ENCODE data around the gene TTC34.

The TTC34 gene

DNA sequence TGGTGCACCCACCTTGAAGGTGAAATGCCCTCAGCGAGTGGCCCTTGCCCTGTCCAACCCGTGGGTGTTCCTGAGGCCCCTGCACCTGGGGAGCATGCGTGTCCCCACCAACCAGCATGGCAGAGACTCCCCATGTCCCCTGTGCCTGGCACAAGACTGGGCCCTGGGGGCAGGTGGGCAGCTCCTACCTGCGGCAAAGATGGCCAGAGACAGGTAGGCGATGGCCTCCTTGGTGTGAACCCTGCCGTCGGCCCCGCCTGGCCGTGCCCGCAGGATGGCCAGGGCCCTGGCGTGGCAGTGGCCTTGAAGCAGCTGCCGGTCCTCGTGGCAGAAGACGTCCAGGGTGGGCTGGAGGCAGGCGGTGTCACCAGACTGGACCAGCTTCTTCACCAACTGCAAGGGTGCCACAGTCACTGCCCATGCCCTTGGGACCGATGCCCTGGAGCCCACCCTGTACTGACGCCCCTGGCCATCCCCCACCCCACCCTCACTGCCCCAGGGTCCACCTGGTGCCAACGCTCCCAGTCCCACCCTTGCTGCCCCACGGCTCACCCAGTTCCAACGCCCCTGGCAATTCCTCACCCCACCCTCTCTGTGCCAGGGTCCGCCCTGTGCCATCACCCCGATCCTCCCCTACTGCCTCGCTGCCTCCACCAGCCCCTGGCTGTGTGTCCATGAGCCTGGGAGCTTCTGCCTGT lies 15.7 kb downstream of the TTC34 start:
- no peak for DNase-seq (ENCODE audit: low read depth)
- H3K4me3 ChIP-seq (ENCODE audit: low read depth, low read length), result no peak overlapping the region
- in situ Hi-C loops (cut with HindIII; ENCODE audit: low sequenced_read_pairs), result no loop called here
- TF ChIP-seq, protein P1, sequence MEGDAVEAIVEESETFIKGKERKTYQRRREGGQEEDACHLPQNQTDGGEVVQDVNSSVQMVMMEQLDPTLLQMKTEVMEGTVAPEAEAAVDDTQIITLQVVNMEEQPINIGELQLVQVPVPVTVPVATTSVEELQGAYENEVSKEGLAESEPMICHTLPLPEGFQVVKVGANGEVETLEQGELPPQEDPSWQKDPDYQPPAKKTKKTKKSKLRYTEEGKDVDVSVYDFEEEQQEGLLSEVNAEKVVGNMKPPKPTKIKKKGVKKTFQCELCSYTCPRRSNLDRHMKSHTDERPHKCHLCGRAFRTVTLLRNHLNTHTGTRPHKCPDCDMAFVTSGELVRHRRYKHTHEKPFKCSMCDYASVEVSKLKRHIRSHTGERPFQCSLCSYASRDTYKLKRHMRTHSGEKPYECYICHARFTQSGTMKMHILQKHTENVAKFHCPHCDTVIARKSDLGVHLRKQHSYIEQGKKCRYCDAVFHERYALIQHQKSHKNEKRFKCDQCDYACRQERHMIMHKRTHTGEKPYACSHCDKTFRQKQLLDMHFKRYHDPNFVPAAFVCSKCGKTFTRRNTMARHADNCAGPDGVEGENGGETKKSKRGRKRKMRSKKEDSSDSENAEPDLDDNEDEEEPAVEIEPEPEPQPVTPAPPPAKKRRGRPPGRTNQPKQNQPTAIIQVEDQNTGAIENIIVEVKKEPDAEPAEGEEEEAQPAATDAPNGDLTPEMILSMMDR (IDR thresholded peaks at IDR 0.05; ENCODE audit: low read depth, low read length, missing control alignments), result no peak

DNA sequence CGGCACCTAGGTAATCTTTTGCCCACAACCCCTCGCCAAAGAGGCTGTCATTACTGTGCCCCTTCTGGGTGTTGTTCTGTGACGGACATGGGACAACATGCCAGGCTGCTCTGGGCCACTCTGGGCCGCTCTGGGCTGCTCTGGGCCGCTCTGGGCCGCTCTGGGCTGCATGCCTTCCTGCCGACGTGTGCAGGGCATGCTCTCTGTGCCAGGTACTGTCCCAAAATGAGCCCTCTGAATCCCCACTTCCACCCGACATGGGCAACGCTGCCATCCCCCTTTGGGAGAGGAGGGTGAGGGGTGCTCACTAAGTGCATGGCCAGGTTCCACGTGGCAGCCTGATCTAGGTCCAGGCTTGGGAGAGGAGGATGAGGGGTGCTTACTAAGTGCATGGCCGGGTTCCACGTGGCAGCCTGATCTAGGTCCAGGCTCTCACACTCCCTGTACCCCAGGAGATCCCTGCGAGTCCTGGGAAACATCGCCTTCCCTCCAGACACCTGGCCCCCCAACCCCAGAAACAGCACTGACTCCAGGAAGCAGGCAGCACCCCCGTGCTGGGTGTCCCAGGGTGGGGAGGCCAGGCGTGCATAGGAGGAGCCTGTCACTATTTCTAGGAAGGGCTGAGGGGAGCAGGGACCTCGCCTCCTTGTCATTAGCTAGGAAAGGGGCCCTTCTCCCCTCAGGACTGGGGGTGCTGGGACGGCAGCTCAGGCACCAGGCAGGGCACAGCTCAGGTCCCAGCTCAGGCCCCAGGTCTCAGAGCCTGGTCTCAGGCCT lies 16.5 kb downstream of the TTC34 start:
- DNase-seq (ENCODE audit: low read depth), result no peak
- TF ChIP-seq, protein P1 (IDR thresholded peaks at IDR 0.05; ENCODE audit: low read depth, low read length, missing control alignments), result no peak
- H3K4me3 ChIP-seq (ENCODE audit: low read depth, low read length), result no peak overlapping the region
- in situ Hi-C loops (cut with HindIII; ENCODE audit: low sequenced_read_pairs), result no loop called here

GRCh38 chr1:2783435-2784397 lies 17.8 kb downstream of the TTC34 start:
- TF ChIP-seq, protein P1 (IDR thresholded peaks at IDR 0.05; ENCODE audit: low read depth, low read length, missing control alignments), result no peak
- no peak overlapping the region for H3K4me3 ChIP-seq (ENCODE audit: low read depth, low read length)
- DNase-seq (ENCODE audit: low read depth), result no peak
- in situ Hi-C loops (cut with HindIII; ENCODE audit: low sequenced_read_pairs), result no loop called here

DNA sequence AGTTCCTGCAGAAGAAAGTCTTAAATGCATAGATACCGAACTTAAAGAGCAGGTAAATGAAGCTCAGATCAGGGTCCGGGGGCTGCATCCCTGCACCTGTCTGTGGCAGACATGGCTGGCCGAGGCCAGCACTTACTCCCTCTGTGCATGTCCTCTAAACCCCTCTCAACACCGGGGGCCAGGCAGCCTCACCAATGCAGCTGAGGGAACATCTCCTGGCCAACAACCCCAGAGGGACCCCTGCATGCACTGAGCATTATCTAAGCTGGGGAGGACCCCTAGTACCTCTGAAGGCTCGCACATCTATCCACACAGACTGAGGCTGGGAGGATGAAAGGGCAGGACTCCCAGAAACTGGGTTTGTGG lies 18.4 kb downstream of the TTC34 start:
- in situ Hi-C loops (cut with HindIII; ENCODE audit: low sequenced_read_pairs), result no loop called here
- no peak for DNase-seq (ENCODE audit: low read depth)
- TF ChIP-seq, protein P1 (IDR thresholded peaks at IDR 0.05; ENCODE audit: low read depth, low read length, missing control alignments), result no peak
- H3K4me3 ChIP-seq (ENCODE audit: low read depth, low read length), result no peak overlapping the region

GRCh38 chr1:2781627-2782026 lies 19.9 kb downstream of the TTC34 start:
- in situ Hi-C loops (cut with HindIII; ENCODE audit: low sequenced_read_pairs), result no loop called here
- TF ChIP-seq, protein P1 (IDR thresholded peaks at IDR 0.05; ENCODE audit: low read depth, low read length, missing control alignments), result no peak
- DNase-seq (ENCODE audit: low read depth), result no peak
- H3K4me3 ChIP-seq (ENCODE audit: low read depth, low read length), result no peak overlapping the region

GRCh38 chr1:2778220-2778592 lies 23.3 kb downstream of the TTC34 start:
- no peak overlapping the region for H3K4me3 ChIP-seq (ENCODE audit: low read depth, low read length)
- no peak for DNase-seq (ENCODE audit: low read depth)
- in situ Hi-C loops (cut with HindIII; ENCODE audit: low sequenced_read_pairs), result no loop called here
- TF ChIP-seq, protein P1 (IDR thresholded peaks at IDR 0.05; ENCODE audit: low read depth, low read length, missing control alignments), result no peak
